ENCODE measurements around the gene SIL1.
"Not testable (repeated sequence)": the region's sequence is repeated elsewhere in the genome, so short reads cannot be mapped to it uniquely, and the experiment has no call there.

SIL1 gene

GRCh38 chr5:139078345-139078744, 119.8 kb downstream of the SIL1 start:
- Histone ChIP-seq H3K27ac (ENCODE audit: low read depth, low read length) (no peak overlapping the region), H3K56ac (ENCODE audit: low read length) (no peak overlapping the region), H3K9ac (ENCODE audit: low read length) (no peak overlapping the region), H3K27me3 (ENCODE audit: insufficient read depth, low read length, poor library complexity) (no peaks in the 10 kb centered on the region), H2BK120ac (ENCODE audit: low read depth, low read length) (no peak overlapping the region), H4K5ac (ENCODE audit: low read length) (no peak overlapping the region), H2BK15ac (replicated peaks; ENCODE audit: low read depth) (no peak overlapping the region), H3K18ac (ENCODE audit: low read length) (no peak overlapping the region), H3K36me3 (ENCODE audit: control insufficient read depth, insufficient read depth, low read length) (no peaks in the 10 kb centered on the region), H2BK5ac (ENCODE audit: low read length) (no peak overlapping the region), H3K4ac (ENCODE audit: low read depth, low read length) (no peak overlapping the region), H3K4me1 (ENCODE audit: control insufficient read depth, low read depth, low read length) (no peaks in the 10 kb centered on the region), H3K4me3 (ENCODE audit: low read length) (no peak overlapping the region), H3K4me2 (ENCODE audit: low read length) (no peak overlapping the region), H4K8ac (ENCODE audit: low read depth, low read length) (no peak overlapping the region), H3K79me1 (ENCODE audit: low read length) (no peaks in the 10 kb centered on the region), H2AK5ac (ENCODE audit: low read length) (no peak overlapping the region), H3K79me2 (ENCODE audit: control insufficient read depth, insufficient read depth, low read length) (no peaks in the 10 kb centered on the region), H3K23ac (ENCODE audit: low read length) (no peak overlapping the region)
- WGBS (ENCODE audit: extremely low coverage, insufficient coverage, low lambda C conversion rate): no CpG with 5 or more reads among the region's 4 CpGs
- DNase-seq: peak; percentile 25

- no peak overlapping the region for H4K5ac ChIP-seq (ENCODE audit: low read length)
- no peak overlapping the region for H4K8ac ChIP-seq (ENCODE audit: low read depth, low read length)
- H3K36me3 ChIP-seq (ENCODE audit: control insufficient read depth, insufficient read depth, low read length): no peaks in the 10 kb centered on the region
- DNase-seq: no peak
- no peak overlapping the region for H2BK15ac ChIP-seq (replicated peaks; ENCODE audit: low read depth)
- WGBS (ENCODE audit: extremely low coverage, insufficient coverage, low lambda C conversion rate): no CpG with 5 or more reads among the region's 1 CpG
- no peak overlapping the region for H3K18ac ChIP-seq (ENCODE audit: low read length)
- H2AK5ac ChIP-seq (ENCODE audit: low read length): no peak overlapping the region
- no peak overlapping the region for H2BK5ac ChIP-seq (ENCODE audit: low read length)
- no peak overlapping the region for H3K27ac ChIP-seq (ENCODE audit: low read depth, low read length)
- no peak overlapping the region for H3K4ac ChIP-seq (ENCODE audit: low read depth, low read length)
- no peaks in the 10 kb centered on the region for H3K27me3 ChIP-seq (ENCODE audit: insufficient read depth, low read length, poor library complexity)
- H3K79me1 ChIP-seq (ENCODE audit: low read length): no peaks in the 10 kb centered on the region
- no peaks in the 10 kb centered on the region for H3K4me1 ChIP-seq (ENCODE audit: control insufficient read depth, low read depth, low read length)
- H3K4me3 ChIP-seq (ENCODE audit: low read length): no peak overlapping the region
- H3K23ac ChIP-seq (ENCODE audit: low read length): no peak overlapping the region
- H3K56ac ChIP-seq (ENCODE audit: low read length): no peak overlapping the region
- no peaks in the 10 kb centered on the region for H3K79me2 ChIP-seq (ENCODE audit: control insufficient read depth, insufficient read depth, low read length)
- H3K9ac ChIP-seq (ENCODE audit: low read length): no peak overlapping the region
- no peak overlapping the region for H2BK120ac ChIP-seq (ENCODE audit: low read depth, low read length)
- H3K4me2 ChIP-seq (ENCODE audit: low read length): no peak overlapping the region
Measured at GRCh38 chr5:139077899-139078298, 120.3 kb downstream of the SIL1 start.

DNA sequence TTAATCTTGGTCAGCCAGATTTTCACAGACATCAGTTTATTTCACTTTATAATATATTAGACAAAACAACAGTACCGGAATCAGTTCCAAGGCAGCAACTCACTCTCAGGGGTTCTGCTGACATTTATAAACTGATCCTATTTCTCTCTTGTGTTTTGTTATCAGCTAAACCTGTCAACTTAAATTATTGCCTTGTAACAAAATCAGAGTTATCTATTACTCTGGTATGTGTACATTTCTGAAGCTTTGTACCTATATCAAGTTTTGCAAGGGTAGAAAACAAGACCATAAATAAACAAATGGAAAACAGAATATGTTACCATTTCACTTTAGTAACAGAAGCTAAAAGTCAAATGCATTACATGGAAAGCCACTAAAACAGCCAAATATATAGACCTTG, 122.1 kb downstream of the SIL1 start:
- no peak overlapping the region for H4K8ac ChIP-seq (ENCODE audit: low read depth, low read length)
- H3K18ac ChIP-seq (ENCODE audit: low read length): no peak overlapping the region
- no peaks in the 10 kb centered on the region for H3K79me2 ChIP-seq (ENCODE audit: control insufficient read depth, insufficient read depth, low read length)
- H2AK5ac ChIP-seq (ENCODE audit: low read length): no peak overlapping the region
- H3K9ac ChIP-seq (ENCODE audit: low read length): no peak overlapping the region
- no peaks in the 10 kb centered on the region for H3K36me3 ChIP-seq (ENCODE audit: control insufficient read depth, insufficient read depth, low read length)
- no peak overlapping the region for H3K4ac ChIP-seq (ENCODE audit: low read depth, low read length)
- no peak overlapping the region for H2BK120ac ChIP-seq (ENCODE audit: low read depth, low read length)
- H2BK5ac ChIP-seq (ENCODE audit: low read length): no peak overlapping the region
- no peak overlapping the region for H3K23ac ChIP-seq (ENCODE audit: low read length)
- no peak overlapping the region for H3K27ac ChIP-seq (ENCODE audit: low read depth, low read length)
- WGBS (ENCODE audit: extremely low coverage, insufficient coverage, low lambda C conversion rate): no CpG with 5 or more reads among the region's 1 CpG
- no peaks in the 10 kb centered on the region for H3K27me3 ChIP-seq (ENCODE audit: insufficient read depth, low read length, poor library complexity)
- H3K4me3 ChIP-seq (ENCODE audit: low read length): no peak overlapping the region
- no peak overlapping the region for H4K5ac ChIP-seq (ENCODE audit: low read length)
- H3K4me1 ChIP-seq (ENCODE audit: control insufficient read depth, low read depth, low read length): no peaks in the 10 kb centered on the region
- no peaks in the 10 kb centered on the region for H3K79me1 ChIP-seq (ENCODE audit: low read length)
- no peak overlapping the region for H2BK15ac ChIP-seq (replicated peaks; ENCODE audit: low read depth)
- DNase-seq: no peak
- no peak overlapping the region for H3K56ac ChIP-seq (ENCODE audit: low read length)
- H3K4me2 ChIP-seq (ENCODE audit: low read length): no peak overlapping the region

GRCh38 chr5:139075066-139076050, 122.8 kb downstream of the SIL1 start:
- no peak overlapping the region for H3K4me3 ChIP-seq (ENCODE audit: low read length)
- H3K79me2 ChIP-seq (ENCODE audit: control insufficient read depth, insufficient read depth, low read length): no peaks in the 10 kb centered on the region
- no CpG with 5 or more reads among the region's 8 CpGs for WGBS (ENCODE audit: extremely low coverage, insufficient coverage, low lambda C conversion rate)
- H3K9ac ChIP-seq (ENCODE audit: low read length): no peak overlapping the region
- H3K79me1 ChIP-seq (ENCODE audit: low read length): no peaks in the 10 kb centered on the region
- no peaks in the 10 kb centered on the region for H3K36me3 ChIP-seq (ENCODE audit: control insufficient read depth, insufficient read depth, low read length)
- H2AK5ac ChIP-seq (ENCODE audit: low read length): no peak overlapping the region
- no peak overlapping the region for H4K5ac ChIP-seq (ENCODE audit: low read length)
- H3K27ac ChIP-seq (ENCODE audit: low read depth, low read length): no peak overlapping the region
- H3K4ac ChIP-seq (ENCODE audit: low read depth, low read length): no peak overlapping the region
- no peak overlapping the region for H3K4me2 ChIP-seq (ENCODE audit: low read length)
- no peak overlapping the region for H4K8ac ChIP-seq (ENCODE audit: low read depth, low read length)
- no peak for DNase-seq
- no peak overlapping the region for H2BK120ac ChIP-seq (ENCODE audit: low read depth, low read length)
- no peak overlapping the region for H2BK5ac ChIP-seq (ENCODE audit: low read length)
- no peaks in the 10 kb centered on the region for H3K4me1 ChIP-seq (ENCODE audit: control insufficient read depth, low read depth, low read length)
- no peak overlapping the region for H3K18ac ChIP-seq (ENCODE audit: low read length)
- H3K56ac ChIP-seq (ENCODE audit: low read length): no peak overlapping the region
- H2BK15ac ChIP-seq (replicated peaks; ENCODE audit: low read depth): no peak overlapping the region
- H3K23ac ChIP-seq (ENCODE audit: low read length): no peak overlapping the region
- no peaks in the 10 kb centered on the region for H3K27me3 ChIP-seq (ENCODE audit: insufficient read depth, low read length, poor library complexity)

GRCh38 chr5:139073956-139074355, 124.2 kb downstream of the SIL1 start:
- not testable (repeated sequence) for H3K18ac ChIP-seq (ENCODE audit: low read length); H2BK5ac ChIP-seq (ENCODE audit: low read length); H3K4me3 ChIP-seq (ENCODE audit: low read length); H3K56ac ChIP-seq (ENCODE audit: low read length); H3K9ac ChIP-seq (ENCODE audit: low read length); H3K79me2 ChIP-seq (ENCODE audit: control insufficient read depth, insufficient read depth, low read length); H3K36me3 ChIP-seq (ENCODE audit: control insufficient read depth, insufficient read depth, low read length); H3K4me1 ChIP-seq (ENCODE audit: control insufficient read depth, low read depth, low read length); H3K27ac ChIP-seq (ENCODE audit: low read depth, low read length); H2BK15ac ChIP-seq (replicated peaks; ENCODE audit: low read depth); H4K5ac ChIP-seq (ENCODE audit: low read length); H3K79me1 ChIP-seq (ENCODE audit: low read length); DNase-seq; H4K8ac ChIP-seq (ENCODE audit: low read depth, low read length); H2BK120ac ChIP-seq (ENCODE audit: low read depth, low read length); H3K4me2 ChIP-seq (ENCODE audit: low read length); H3K27me3 ChIP-seq (ENCODE audit: insufficient read depth, low read length, poor library complexity); H2AK5ac ChIP-seq (ENCODE audit: low read length); H3K23ac ChIP-seq (ENCODE audit: low read length); H3K4ac ChIP-seq (ENCODE audit: low read depth, low read length)
- WGBS (ENCODE audit: extremely low coverage, insufficient coverage, low lambda C conversion rate): no CpG with 5 or more reads among the region's 2 CpGs

Data from mesendoderm (in vitro differentiated cells).